WTC11 (cell line): ENCODE data around the gene RASL10A. TPM values are rescaled to one million over a fixed set of nuclear protein-coding genes. Genes with fewer than 3 reads are reported as not detected.

Experiments
- ATAC-seq: fragments of 200-7000 bp; cut with Tn5 transposase; 2 replicates; pipeline ENCODE4 v1.10.0; 2021; ENCODE audit warnings: mild to moderate bottlenecking, moderate library complexity
- CTCF ChIA-PET: fragments of 300-600 bp; sonication (Branson Sonifier 250); formaldehyde crosslinking; loops from one replicate; lab custom pipeline; 2021; ENCODE audit warnings: antibody characterized with exemption; lab: Charles Lee
- POLR2A ChIA-PET: fragments of 350-600 bp; sonication (Branson Sonifier 250); formaldehyde crosslinking; loops from one replicate; lab custom pipeline; 2021; ENCODE audit warnings: antibody characterized with exemption; lab: Charles Lee
- DNase-seq: peaks from one replicate; pipeline ENCODE4 v3.0.0; 2021; ENCODE audit warnings: low spot score
- H3K27ac Mint-ChIP-seq: 2 replicates; pipeline ENCODE4 v1.8.0; 2021; ENCODE audit warnings: mixed read lengths
- H3K27me3 Mint-ChIP-seq: 2 replicates; pipeline ENCODE4 v1.8.0; 2021; ENCODE audit warnings: low read depth, mild to moderate bottlenecking, moderate library complexity, mixed read lengths
- H3K36me3 Mint-ChIP-seq: 2 replicates; pipeline ENCODE4 v1.8.0; 2021; ENCODE audit warnings: mixed read lengths
- H3K4me1 Mint-ChIP-seq: 2 replicates; pipeline ENCODE4 v1.8.0; 2022; ENCODE audit warnings: mixed read lengths
- H3K4me3 Mint-ChIP-seq: 2 replicates; pipeline ENCODE4 v1.8.0; 2021; ENCODE audit warnings: mild to moderate bottlenecking, moderate library complexity, mixed read lengths
- H3K9me3 Mint-ChIP-seq: 2 replicates; pipeline ENCODE4 v1.8.0; 2021; ENCODE audit warnings: mixed read lengths
- ATF1 ChIP-seq: sonication (generic); formaldehyde crosslinking; IDR thresholded peaks from 2 replicates; pipeline ENCODE4 v1.8.1; 2023; ENCODE audit warnings: mild to moderate bottlenecking, moderate library complexity, missing genetic modification reagents
- CBFB ChIP-seq: sonication (generic); formaldehyde crosslinking; IDR thresholded peaks from 2 replicates; pipeline ENCODE4 v1.8.1; 2022; ENCODE audit warnings: mild to moderate bottlenecking, low read depth, missing genetic modification reagents
- GABPB1 ChIP-seq: sonication (generic); formaldehyde crosslinking; IDR thresholded peaks from 2 replicates; pipeline ENCODE4 v1.8.1; 2023; ENCODE audit warnings: mild to moderate bottlenecking, missing genetic modification reagents
- IRF2 ChIP-seq: sonication (generic); formaldehyde crosslinking; IDR thresholded peaks from 2 replicates; pipeline ENCODE4 v1.8.0; 2022; ENCODE audit warnings: low read depth, missing genetic modification reagents, borderline replicate concordance
- MXD4 ChIP-seq: fragments of 250-450 bp; sonication (Bioruptor Pico); IDR thresholded peaks from 2 replicates; pipeline ENCODE4 v1.8.0; 2021; ENCODE audit warnings: mild to moderate bottlenecking, moderate library complexity, borderline replicate concordance
- NFE2L1 ChIP-seq: sonication (generic); formaldehyde crosslinking; IDR thresholded peaks from 2 replicates; pipeline ENCODE4 v1.8.1; 2023; ENCODE audit warnings: missing genetic modification reagents
- RORB ChIP-seq: fragments of 250-450 bp; sonication (Bioruptor Pico); IDR thresholded peaks from 2 replicates; pipeline ENCODE4 v1.9.0; 2021; ENCODE audit warnings: mild to moderate bottlenecking
- TEAD1 ChIP-seq: sonication (generic); formaldehyde crosslinking; IDR thresholded peaks from 2 replicates; pipeline ENCODE4 v1.8.0; 2022; ENCODE audit warnings: mild to moderate bottlenecking, missing genetic modification reagents
- ZBTB21 ChIP-seq: sonication (generic); formaldehyde crosslinking; IDR thresholded peaks from 2 replicates; pipeline ENCODE4 v1.8.1; 2023; ENCODE audit warnings: mild to moderate bottlenecking, missing genetic modification reagents, borderline replicate concordance
- ZNF317 ChIP-seq: sonication (generic); formaldehyde crosslinking; IDR thresholded peaks from 2 replicates; pipeline ENCODE4 v1.8.1; 2023; ENCODE audit warnings: low read depth, mild to moderate bottlenecking, moderate library complexity, missing genetic modification reagents, borderline replicate concordance
- ZNF416 ChIP-seq: fragments of 250-450 bp; sonication (Bioruptor Pico); IDR thresholded peaks from 2 replicates; pipeline ENCODE4 v1.9.0; 2021; ENCODE audit warnings: mild to moderate bottlenecking, inconsistent platforms
- ZNF671 ChIP-seq: fragments of 250-450 bp; sonication (Bioruptor Pico); IDR thresholded peaks from 2 replicates; pipeline ENCODE4 v1.8.0; 2021; ENCODE audit warnings: mild to moderate bottlenecking
- total RNA-seq: library from RNA; stranded (reverse); gene quantifications from 3 replicates; pipeline ENCODE4 v1.2.3, GENCODE V29; 2021
- TF ChIP-seq, protein P1 (sequence below): sonication (generic); formaldehyde crosslinking; IDR thresholded peaks from 2 replicates; pipeline ENCODE4 v1.8.0; 2023; ENCODE audit warnings: missing genetic modification reagents
- TF ChIP-seq, protein P2 (sequence below): sonication (generic); formaldehyde crosslinking; conservative IDR thresholded peaks from 2 replicates; pipeline ENCODE4 v1.8.1; 2023; ENCODE audit warnings: mild to moderate bottlenecking, low read depth, missing genetic modification reagents, moderate library complexity
- TF ChIP-seq, protein P3 (sequence below): sonication (generic); formaldehyde crosslinking; conservative IDR thresholded peaks from 2 replicates; pipeline ENCODE4 v1.8.1; 2022; ENCODE audit warnings: mild to moderate bottlenecking, missing genetic modification reagents
- TF ChIP-seq, protein P4 (sequence below): fragments of 250-450 bp; sonication (Bioruptor Pico); IDR thresholded peaks from 2 replicates; pipeline ENCODE4 v1.9.0; 2021; ENCODE audit warnings: moderate library complexity, mild to moderate bottlenecking, inconsistent platforms, borderline replicate concordance
- TF ChIP-seq, protein P5 (sequence below): fragments of 250-450 bp; sonication (Bioruptor Pico); IDR thresholded peaks from 2 replicates; pipeline ENCODE4 v1.9.0; 2021; ENCODE audit warnings: mild to moderate bottlenecking, borderline replicate concordance
- TF ChIP-seq, protein P6 (sequence below): sonication (generic); formaldehyde crosslinking; IDR thresholded peaks from 2 replicates; pipeline ENCODE4 v1.8.1; 2022; ENCODE audit warnings: missing genetic modification reagents, borderline replicate concordance

RASL10A gene
- total RNA-seq, 1 experiment from 2014 or later = 1.6 TPM

DNA sequence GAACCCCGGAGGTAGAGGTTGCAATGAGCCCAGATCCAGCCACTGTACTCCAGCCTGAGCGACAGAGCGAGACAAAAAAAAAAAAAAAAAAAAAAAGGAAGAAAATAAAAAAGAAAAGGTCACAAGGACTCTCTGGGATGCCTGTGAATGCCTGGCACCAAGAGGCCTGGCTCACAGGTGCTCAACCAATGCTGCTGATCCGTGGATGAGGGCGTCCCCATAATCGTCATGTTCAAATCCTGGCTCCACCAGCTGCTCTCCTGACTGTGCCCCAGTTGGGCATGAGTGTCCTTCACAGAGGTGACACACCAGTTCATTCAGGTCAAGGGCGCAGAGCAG lies 9.7 kb downstream of the RASL10A start:
- Mint-ChIP-seq H3K27ac (peak overlapping the region; percentile 92; the same call in 1 of the 2 replicates), H3K9me3 (no peaks in the 10 kb centered on the region), H3K27me3 (peaks cover 4% of the 10 kb centered on the region; the same call in 1 of the 2 replicates), H3K4me1 (peaks cover 21% of the 10 kb centered on the region), H3K4me3 (peak overlapping the region; percentile 73), H3K36me3 (no peaks in the 10 kb centered on the region)
- DNase-seq = no peak
- ATAC-seq = no peak
- TF ChIP-seq RORB (CRISPR knock-in tag) (no peak), ATF1 (CRISPR knock-in tag) (no peak), MXD4 (CRISPR knock-in tag) (no peak), IRF2 (CRISPR knock-in tag) (no peak), ZBTB21 (CRISPR knock-in tag) (no peak), ZNF671 (no peak), ZNF317 (no peak), NFE2L1 (CRISPR knock-in tag) (no peak), TEAD1 (CRISPR knock-in tag) (no peak), ZNF416 (CRISPR knock-in tag) (no peak), GABPB1 (CRISPR knock-in tag) (no peak), CBFB (no peak; the same call in 1 of the 2 replicates)
- TF ChIP-seq, protein P1, sequence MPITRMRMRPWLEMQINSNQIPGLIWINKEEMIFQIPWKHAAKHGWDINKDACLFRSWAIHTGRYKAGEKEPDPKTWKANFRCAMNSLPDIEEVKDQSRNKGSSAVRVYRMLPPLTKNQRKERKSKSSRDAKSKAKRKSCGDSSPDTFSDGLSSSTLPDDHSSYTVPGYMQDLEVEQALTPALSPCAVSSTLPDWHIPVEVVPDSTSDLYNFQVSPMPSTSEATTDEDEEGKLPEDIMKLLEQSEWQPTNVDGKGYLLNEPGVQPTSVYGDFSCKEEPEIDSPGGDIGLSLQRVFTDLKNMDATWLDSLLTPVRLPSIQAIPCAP (CRISPR knock-in tag) = no peak
- TF ChIP-seq, protein P2, sequence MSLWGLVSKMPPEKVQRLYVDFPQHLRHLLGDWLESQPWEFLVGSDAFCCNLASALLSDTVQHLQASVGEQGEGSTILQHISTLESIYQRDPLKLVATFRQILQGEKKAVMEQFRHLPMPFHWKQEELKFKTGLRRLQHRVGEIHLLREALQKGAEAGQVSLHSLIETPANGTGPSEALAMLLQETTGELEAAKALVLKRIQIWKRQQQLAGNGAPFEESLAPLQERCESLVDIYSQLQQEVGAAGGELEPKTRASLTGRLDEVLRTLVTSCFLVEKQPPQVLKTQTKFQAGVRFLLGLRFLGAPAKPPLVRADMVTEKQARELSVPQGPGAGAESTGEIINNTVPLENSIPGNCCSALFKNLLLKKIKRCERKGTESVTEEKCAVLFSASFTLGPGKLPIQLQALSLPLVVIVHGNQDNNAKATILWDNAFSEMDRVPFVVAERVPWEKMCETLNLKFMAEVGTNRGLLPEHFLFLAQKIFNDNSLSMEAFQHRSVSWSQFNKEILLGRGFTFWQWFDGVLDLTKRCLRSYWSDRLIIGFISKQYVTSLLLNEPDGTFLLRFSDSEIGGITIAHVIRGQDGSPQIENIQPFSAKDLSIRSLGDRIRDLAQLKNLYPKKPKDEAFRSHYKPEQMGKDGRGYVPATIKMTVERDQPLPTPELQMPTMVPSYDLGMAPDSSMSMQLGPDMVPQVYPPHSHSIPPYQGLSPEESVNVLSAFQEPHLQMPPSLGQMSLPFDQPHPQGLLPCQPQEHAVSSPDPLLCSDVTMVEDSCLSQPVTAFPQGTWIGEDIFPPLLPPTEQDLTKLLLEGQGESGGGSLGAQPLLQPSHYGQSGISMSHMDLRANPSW (CRISPR knock-in tag) = no peak
- TF ChIP-seq, protein P3, sequence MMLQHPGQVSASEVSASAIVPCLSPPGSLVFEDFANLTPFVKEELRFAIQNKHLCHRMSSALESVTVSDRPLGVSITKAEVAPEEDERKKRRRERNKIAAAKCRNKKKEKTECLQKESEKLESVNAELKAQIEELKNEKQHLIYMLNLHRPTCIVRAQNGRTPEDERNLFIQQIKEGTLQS (CRISPR knock-in tag) = no peak
- TF ChIP-seq, protein P4, sequence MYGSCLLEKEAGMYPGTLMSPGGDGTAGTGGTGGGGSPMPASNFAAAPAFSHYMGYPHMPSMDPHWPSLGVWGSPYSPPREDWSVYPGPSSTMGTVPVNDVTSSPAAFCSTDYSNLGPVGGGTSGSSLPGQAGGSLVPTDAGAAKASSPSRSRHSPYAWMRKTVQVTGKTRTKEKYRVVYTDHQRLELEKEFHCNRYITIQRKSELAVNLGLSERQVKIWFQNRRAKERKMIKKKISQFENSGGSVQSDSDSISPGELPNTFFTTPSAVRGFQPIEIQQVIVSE (CRISPR knock-in tag) = no peak
- TF ChIP-seq, protein P5, sequence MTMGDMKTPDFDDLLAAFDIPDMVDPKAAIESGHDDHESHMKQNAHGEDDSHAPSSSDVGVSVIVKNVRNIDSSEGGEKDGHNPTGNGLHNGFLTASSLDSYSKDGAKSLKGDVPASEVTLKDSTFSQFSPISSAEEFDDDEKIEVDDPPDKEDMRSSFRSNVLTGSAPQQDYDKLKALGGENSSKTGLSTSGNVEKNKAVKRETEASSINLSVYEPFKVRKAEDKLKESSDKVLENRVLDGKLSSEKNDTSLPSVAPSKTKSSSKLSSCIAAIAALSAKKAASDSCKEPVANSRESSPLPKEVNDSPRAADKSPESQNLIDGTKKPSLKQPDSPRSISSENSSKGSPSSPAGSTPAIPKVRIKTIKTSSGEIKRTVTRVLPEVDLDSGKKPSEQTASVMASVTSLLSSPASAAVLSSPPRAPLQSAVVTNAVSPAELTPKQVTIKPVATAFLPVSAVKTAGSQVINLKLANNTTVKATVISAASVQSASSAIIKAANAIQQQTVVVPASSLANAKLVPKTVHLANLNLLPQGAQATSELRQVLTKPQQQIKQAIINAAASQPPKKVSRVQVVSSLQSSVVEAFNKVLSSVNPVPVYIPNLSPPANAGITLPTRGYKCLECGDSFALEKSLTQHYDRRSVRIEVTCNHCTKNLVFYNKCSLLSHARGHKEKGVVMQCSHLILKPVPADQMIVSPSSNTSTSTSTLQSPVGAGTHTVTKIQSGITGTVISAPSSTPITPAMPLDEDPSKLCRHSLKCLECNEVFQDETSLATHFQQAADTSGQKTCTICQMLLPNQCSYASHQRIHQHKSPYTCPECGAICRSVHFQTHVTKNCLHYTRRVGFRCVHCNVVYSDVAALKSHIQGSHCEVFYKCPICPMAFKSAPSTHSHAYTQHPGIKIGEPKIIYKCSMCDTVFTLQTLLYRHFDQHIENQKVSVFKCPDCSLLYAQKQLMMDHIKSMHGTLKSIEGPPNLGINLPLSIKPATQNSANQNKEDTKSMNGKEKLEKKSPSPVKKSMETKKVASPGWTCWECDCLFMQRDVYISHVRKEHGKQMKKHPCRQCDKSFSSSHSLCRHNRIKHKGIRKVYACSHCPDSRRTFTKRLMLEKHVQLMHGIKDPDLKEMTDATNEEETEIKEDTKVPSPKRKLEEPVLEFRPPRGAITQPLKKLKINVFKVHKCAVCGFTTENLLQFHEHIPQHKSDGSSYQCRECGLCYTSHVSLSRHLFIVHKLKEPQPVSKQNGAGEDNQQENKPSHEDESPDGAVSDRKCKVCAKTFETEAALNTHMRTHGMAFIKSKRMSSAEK (CRISPR knock-in tag) = no peak
- TF ChIP-seq, protein P6, sequence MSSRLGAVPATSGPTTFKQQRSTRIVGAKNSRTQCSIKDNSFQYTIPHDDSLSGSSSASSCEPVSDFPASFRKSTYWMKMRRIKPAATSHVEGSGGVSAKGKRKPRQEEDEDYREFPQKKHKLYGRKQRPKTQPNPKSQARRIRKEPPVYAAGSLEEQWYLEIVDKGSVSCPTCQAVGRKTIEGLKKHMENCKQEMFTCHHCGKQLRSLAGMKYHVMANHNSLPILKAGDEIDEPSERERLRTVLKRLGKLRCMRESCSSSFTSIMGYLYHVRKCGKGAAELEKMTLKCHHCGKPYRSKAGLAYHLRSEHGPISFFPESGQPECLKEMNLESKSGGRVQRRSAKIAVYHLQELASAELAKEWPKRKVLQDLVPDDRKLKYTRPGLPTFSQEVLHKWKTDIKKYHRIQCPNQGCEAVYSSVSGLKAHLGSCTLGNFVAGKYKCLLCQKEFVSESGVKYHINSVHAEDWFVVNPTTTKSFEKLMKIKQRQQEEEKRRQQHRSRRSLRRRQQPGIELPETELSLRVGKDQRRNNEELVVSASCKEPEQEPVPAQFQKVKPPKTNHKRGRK (CRISPR knock-in tag) = no peak
- ChIA-PET CTCF (interaction anchor here (1.2 to 2.0 kb wide), 7 partner anchors 9 to 152 kb away, joined by 3 to 5 read pairs (median 4); partner anchors contain the start of gene RASL10A), POLR2A (interaction anchor here (1.9 to 2.0 kb wide), 2 partner anchors 11 to 37 kb away, joined by 5 to 6 read pairs; partner anchors contain the start of gene EWSR1)
